H9 (cell line): ENCODE results near the gene ADGRG1. TPM values are rescaled to one million over a fixed set of nuclear protein-coding genes. Genes with fewer than 3 reads are reported as not detected.

Source experiments
- DNase-seq: peaks from one replicate; pipeline ENCODE4 v3.0.0-alpha.2; 2017
- H2AFZ ChIP-seq: one replicate; pipeline ENCODE4 v1.6.1; 2013; ENCODE audit warnings: mild to moderate bottlenecking, low read length, control low read depth, moderate library complexity
- H2AK5ac ChIP-seq: 2 replicates; pipeline ENCODE4 v1.6.1; 2013; ENCODE audit warnings: low read length, control low read depth, mixed read lengths; ENCODE audit not compliant: insufficient read length
- H2BK120ac ChIP-seq: one replicate; pipeline ENCODE4 v1.6.1; 2013; ENCODE audit warnings: low read depth, mild to moderate bottlenecking, low read length, control low read depth, inconsistent platforms; ENCODE audit not compliant: poor library complexity, severe bottlenecking
- H2BK12ac ChIP-seq: 2 replicates; pipeline ENCODE4 v1.6.1; 2013; ENCODE audit warnings: low read length, control low read depth, mixed read lengths, low read depth; ENCODE audit not compliant: insufficient read length
- H2BK15ac ChIP-seq: 2 replicates; pipeline ENCODE4 v1.6.1; 2013; ENCODE audit warnings: low read depth, low read length, control low read depth
- H2BK20ac ChIP-seq: one replicate; pipeline ENCODE4 v1.6.1; 2013; ENCODE audit warnings: low read depth, mild to moderate bottlenecking, low read length, control low read depth, inconsistent platforms; ENCODE audit not compliant: poor library complexity, severe bottlenecking
- H2BK5ac ChIP-seq: 2 replicates; pipeline ENCODE4 v1.6.1; 2013; ENCODE audit warnings: low read length, control low read depth, mixed read lengths; ENCODE audit not compliant: insufficient read length
- H3K14ac ChIP-seq: 2 replicates; pipeline ENCODE4 v1.6.1; 2013; ENCODE audit warnings: low read length, control low read depth; ENCODE audit not compliant: insufficient read depth
- H3K18ac ChIP-seq: 2 replicates; pipeline ENCODE4 v1.6.1; 2013; ENCODE audit warnings: low read depth, mild to moderate bottlenecking, mixed read lengths, low read length, control low read depth; ENCODE audit not compliant: insufficient read length
- H3K23ac ChIP-seq: 2 replicates; pipeline ENCODE4 v1.6.1; 2013; ENCODE audit warnings: low read length, control low read depth, mixed read lengths, low read depth; ENCODE audit not compliant: insufficient read length
- H3K23me2 ChIP-seq: 2 replicates; pipeline ENCODE4 v1.6.1; 2013; ENCODE audit warnings: low read depth, mild to moderate bottlenecking, mixed read lengths, low read length, control low read depth; ENCODE audit not compliant: insufficient read length, poor library complexity, severe bottlenecking
- H3K27ac ChIP-seq: 2 replicates; pipeline ENCODE4 v1.5.1; 2013; ENCODE audit warnings: low read length, control low read depth, mixed read lengths, low read depth; ENCODE audit not compliant: insufficient read length
- H3K27me3 ChIP-seq: 2 replicates; pipeline ENCODE4 v1.6.1; 2013; ENCODE audit warnings: low read length, control low read depth, inconsistent platforms; ENCODE audit not compliant: insufficient read depth
- H3K4ac ChIP-seq: 2 replicates; pipeline ENCODE4 v1.6.1; 2013; ENCODE audit warnings: low read depth, mild to moderate bottlenecking, control low read depth, inconsistent platforms, low read length, moderate library complexity
- H3K4me1 ChIP-seq: 2 replicates; pipeline ENCODE4 v1.6.1; 2013; ENCODE audit warnings: low read length, control low read depth, inconsistent platforms; ENCODE audit not compliant: insufficient read depth
- H3K4me2 ChIP-seq: 2 replicates; pipeline ENCODE4 v1.6.1; 2013; ENCODE audit warnings: low read length, control low read depth, mixed read lengths; ENCODE audit not compliant: insufficient read length, insufficient read depth
- H3K56ac ChIP-seq: 2 replicates; pipeline ENCODE4 v1.6.1; 2013; ENCODE audit warnings: low read depth, mild to moderate bottlenecking, mixed read lengths, low read length, control low read depth; ENCODE audit not compliant: insufficient read length
- H3K79me1 ChIP-seq: 2 replicates; pipeline ENCODE4 v1.6.1; 2013; ENCODE audit warnings: low read depth, mild to moderate bottlenecking, moderate library complexity, low read length, control low read depth, inconsistent platforms; ENCODE audit not compliant: insufficient read depth, poor library complexity, severe bottlenecking
- H3K79me2 ChIP-seq: 2 replicates; pipeline ENCODE4 v1.6.1; 2013; ENCODE audit warnings: low read length, control low read depth, inconsistent platforms; ENCODE audit not compliant: insufficient read depth
- H3K9ac ChIP-seq: 2 replicates; pipeline ENCODE4 v1.6.1; 2013; ENCODE audit warnings: low read length, control low read depth, mixed read lengths; ENCODE audit not compliant: insufficient read length; ENCODE audit errors: extremely low read depth
- H3K9me3 ChIP-seq: one replicate; pipeline ENCODE4 v1.6.1; 2013; ENCODE audit warnings: low read depth, low read length, inconsistent platforms; ENCODE audit not compliant: control insufficient read depth
- H3T11ph ChIP-seq: one replicate; pipeline ENCODE4 v1.6.1; 2013; ENCODE audit warnings: mild to moderate bottlenecking, low read length, control low read depth, inconsistent platforms
- H4K20me1 ChIP-seq: one replicate; pipeline ENCODE4 v1.6.1; 2013; ENCODE audit not compliant: control insufficient read depth, insufficient read length, insufficient read depth
- H4K5ac ChIP-seq: 2 replicates; pipeline ENCODE4 v1.6.1; 2013; ENCODE audit warnings: low read depth, mild to moderate bottlenecking, mixed read lengths, low read length, control low read depth; ENCODE audit not compliant: insufficient read length
- H4K8ac ChIP-seq: replicated peaks from 2 replicates; pipeline ENCODE4 v1.6.1; 2013; ENCODE audit warnings: low read length, control low read depth, mixed read lengths, low read depth; ENCODE audit not compliant: insufficient read length
- H4K91ac ChIP-seq: 2 replicates; pipeline ENCODE4 v1.6.1; 2013; ENCODE audit warnings: low read depth, mild to moderate bottlenecking, moderate library complexity, mixed read lengths, low read length, control low read depth; ENCODE audit not compliant: insufficient read length
- H3K27ac Mint-ChIP-seq, 3 experiments: 2 replicates in 2 of 3; 3 replicates in 1 of 3; pipeline ENCODE4 v1.8.0; 2020 to 2021; ENCODE audit warnings: mixed read lengths in 3 of 3, mild to moderate bottlenecking in 1 of 3, moderate library complexity in 1 of 3
- H3K27me3 Mint-ChIP-seq: 2 replicates; pipeline ENCODE4 v1.8.0; 2021; ENCODE audit warnings: low read depth, mild to moderate bottlenecking, moderate library complexity, mixed read lengths
- H3K36me3 Mint-ChIP-seq, 3 experiments: 2 replicates in 2 of 3; 3 replicates in 1 of 3; pipeline ENCODE4 v1.8.0; 2020 to 2021; ENCODE audit warnings: low read depth in 3 of 3, mixed read lengths in 3 of 3; ENCODE audit not compliant: insufficient read depth in 1 of 3
- H3K4me1 Mint-ChIP-seq, 2 experiments: 2 replicates each; pipeline ENCODE4 v1.8.0; 2020; ENCODE audit warnings: mixed read lengths in 2 of 2
- H3K4me3 Mint-ChIP-seq, 2 experiments: 2 replicates in 1 of 2; 3 replicates in 1 of 2; pipeline ENCODE4 v1.8.0; 2020 to 2021; ENCODE audit warnings: mild to moderate bottlenecking in 2 of 2, mixed read lengths in 2 of 2, moderate library complexity in 1 of 2
- H3K9me3 Mint-ChIP-seq, 2 experiments: 2 replicates in 1 of 2; 3 replicates in 1 of 2; pipeline ENCODE4 v1.8.0; 2020; ENCODE audit warnings: mild to moderate bottlenecking in 2 of 2, mixed read lengths in 2 of 2, moderate library complexity in 1 of 2
- whole genome bisulfite sequencing: extraction: QIAGEN DNeasy Blood & Tissue Kit; methylation state at CpG from one replicate; pipeline ENCODE4 v1.1.7; 2013; ENCODE audit warnings: missing lambda C conversion rate, low lambda C conversion rate, mixed read lengths; ENCODE audit not compliant: insufficient read length; ENCODE audit errors: extremely low coverage; 5-methylcytosine and 5-hydroxymethylcytosine counted together
- total RNA-seq: library from RNA; stranded (reverse); gene quantifications from 2 replicates; pipeline ENCODE4 v1.2.1, GENCODE V29; 2021
- TF ChIP-seq, protein P1 (sequence below): fragments of 200-600 bp; sonication (generic); conservative IDR thresholded peaks from 3 replicates; pipeline ENCODE4 v1.8.0; 2021; ENCODE audit warnings: antibody characterized with exemption, mild to moderate bottlenecking

Gene ADGRG1
- total RNA-seq, 1 experiment from 2014 or later, result 1.1 TPM

GRCh38 chr16:57640612-57641011, 12.2 kb downstream of the ADGRG1 start:
- Mint-ChIP-seq H3K4me3 (no peak overlapping the region), H3K4me1 (peaks cover 14 to 31% of the 10 kb centered on the region in 2 experiments), H3K27me3 (peaks cover 45% of the 10 kb centered on the region), H3K27ac (0 out of 7 replicates have a peak overlapping the region, but pooled peaks of 1 of the 3 experiments have one; percentile 30), H3K36me3 (no peaks in the 10 kb centered on the region), H3K9me3 (no peaks in the 10 kb centered on the region)
- Histone ChIP-seq H2BK20ac (no peak overlapping the region), H3K18ac (no peak overlapping the region), H3K9me3 (no peaks in the 10 kb centered on the region), H3K23ac (no peak overlapping the region), H3K79me1 (no peaks in the 10 kb centered on the region), H3K9ac (no peak overlapping the region), H2BK15ac (no peak overlapping the region), H4K5ac (no peak overlapping the region), H4K91ac (no peak overlapping the region), H2BK5ac (no peak overlapping the region), H3K27ac (no peak overlapping the region), H4K20me1 (no peaks in the 10 kb centered on the region), H3K14ac (no peak overlapping the region), H2BK120ac (no peak overlapping the region), H3K4me1 (no peaks in the 10 kb centered on the region), H2AK5ac (no peak overlapping the region), H3K27me3 (peaks cover 2% of the 10 kb centered on the region; the same call in 1 of the 2 replicates), H3K23me2 (no peaks in the 10 kb centered on the region), H3K4ac (no peak overlapping the region), H4K8ac (no peak overlapping the region), H3K4me2 (no peak overlapping the region), H3T11ph (no peak overlapping the region), H3K56ac (no peak overlapping the region), H2BK12ac (no peak overlapping the region), H2AFZ (no peak overlapping the region), H3K79me2 (no peaks in the 10 kb centered on the region)
- TF ChIP-seq, protein P1, sequence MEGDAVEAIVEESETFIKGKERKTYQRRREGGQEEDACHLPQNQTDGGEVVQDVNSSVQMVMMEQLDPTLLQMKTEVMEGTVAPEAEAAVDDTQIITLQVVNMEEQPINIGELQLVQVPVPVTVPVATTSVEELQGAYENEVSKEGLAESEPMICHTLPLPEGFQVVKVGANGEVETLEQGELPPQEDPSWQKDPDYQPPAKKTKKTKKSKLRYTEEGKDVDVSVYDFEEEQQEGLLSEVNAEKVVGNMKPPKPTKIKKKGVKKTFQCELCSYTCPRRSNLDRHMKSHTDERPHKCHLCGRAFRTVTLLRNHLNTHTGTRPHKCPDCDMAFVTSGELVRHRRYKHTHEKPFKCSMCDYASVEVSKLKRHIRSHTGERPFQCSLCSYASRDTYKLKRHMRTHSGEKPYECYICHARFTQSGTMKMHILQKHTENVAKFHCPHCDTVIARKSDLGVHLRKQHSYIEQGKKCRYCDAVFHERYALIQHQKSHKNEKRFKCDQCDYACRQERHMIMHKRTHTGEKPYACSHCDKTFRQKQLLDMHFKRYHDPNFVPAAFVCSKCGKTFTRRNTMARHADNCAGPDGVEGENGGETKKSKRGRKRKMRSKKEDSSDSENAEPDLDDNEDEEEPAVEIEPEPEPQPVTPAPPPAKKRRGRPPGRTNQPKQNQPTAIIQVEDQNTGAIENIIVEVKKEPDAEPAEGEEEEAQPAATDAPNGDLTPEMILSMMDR, result no peak
- no peak for DNase-seq
- no CpG with 5 or more reads among the region's 8 CpGs for WGBS
